ENCODE data around the gene SH3RF3. TPM values are rescaled to one million over a fixed set of nuclear protein-coding genes. Genes with fewer than 3 reads are reported as not detected.

Gene SH3RF3
- polyA plus RNA-seq, 1 donor (not counting 4 experiments of a cell fraction or from before 2014, with no cell fraction given): 0.08 TPM

DNA sequence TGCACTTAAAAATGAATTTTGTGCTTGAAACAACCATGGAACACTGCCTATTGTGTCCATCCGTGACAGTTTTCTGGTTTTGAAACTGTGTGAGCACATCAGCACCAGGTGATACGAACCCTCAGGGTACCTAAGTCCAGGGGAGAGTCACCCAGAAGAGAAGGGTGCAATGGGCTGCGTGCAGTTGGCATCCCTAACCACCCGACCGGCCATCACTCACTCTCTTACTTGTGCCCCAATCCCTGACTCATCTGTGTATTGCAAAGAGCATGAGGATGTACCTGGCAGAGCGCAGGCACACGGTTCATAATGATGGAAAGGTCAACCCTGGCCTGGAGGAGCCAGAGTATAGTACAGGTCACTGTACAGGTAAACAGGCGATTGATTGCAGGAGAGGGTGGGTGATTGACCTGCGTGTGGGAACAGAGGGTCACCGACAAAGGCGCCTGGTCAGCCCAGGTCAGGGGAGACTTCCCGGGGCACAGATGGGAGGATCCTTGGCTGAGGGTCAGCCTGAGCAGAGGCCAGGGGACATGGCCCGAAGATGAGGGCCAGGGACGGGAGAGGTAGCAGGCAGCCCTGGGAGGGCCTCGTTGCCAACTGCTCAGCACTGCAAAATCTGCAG lies 324.5 kb downstream of the SH3RF3 start:
- Histone ChIP-seq H2AFZ (ENCODE audit: control insufficient read depth, low read length) (no peak overlapping the region), H3K27ac (ENCODE audit: control insufficient read depth, insufficient read depth, low read length) (no peak overlapping the region), H3K79me2 (ENCODE audit: control insufficient read depth, insufficient read depth, low read length) (no peaks in the 10 kb centered on the region), H3K27me3 (ENCODE audit: control insufficient read depth, extremely low read depth, insufficient read depth, low read length) (no peaks in the 10 kb centered on the region), H3K4me2 (ENCODE audit: control insufficient read depth, extremely low read depth, insufficient read depth, low read depth, low read length) (no peak overlapping the region), H3K4me1 (ENCODE audit: control insufficient read depth, extremely low read depth, insufficient read depth, low read length) (no peaks in the 10 kb centered on the region), H4K20me1 (ENCODE audit: control insufficient read depth, extremely low read depth, insufficient read depth, low read length) (no peaks in the 10 kb centered on the region), H3K9ac (ENCODE audit: control insufficient read depth, extremely low read depth, insufficient read depth, low read length) (no peak overlapping the region), H3K9me1 (ENCODE audit: control insufficient read depth, extremely low read depth, insufficient read depth, low read length) (no peaks in the 10 kb centered on the region), H3K4me3 (ENCODE audit: control insufficient read depth in 2 of 3, extremely low read depth in 1 of 3, insufficient read depth in 2 of 3, low read depth in 1 of 3, low read length in 3 of 3) (no peak overlapping the region), H3K36me3 (ENCODE audit: control insufficient read depth in 2 of 2, extremely low read depth in 1 of 2, insufficient read depth in 2 of 2, low read length in 2 of 2) (no peaks in the 10 kb centered on the region), H3K9me3 (ENCODE audit: control insufficient read depth, low read depth, low read length) (no peaks in the 10 kb centered on the region)
- FAIRE-seq: no peak
- DNase-seq (ENCODE audit: low read depth, low spot score): no peak
- dilution Hi-C loops (cut with MboI; ENCODE audit: extremely low pct_ligation_motif_present, low sequenced_read_pairs): no loop called here
- TF ChIP-seq, protein P1, sequence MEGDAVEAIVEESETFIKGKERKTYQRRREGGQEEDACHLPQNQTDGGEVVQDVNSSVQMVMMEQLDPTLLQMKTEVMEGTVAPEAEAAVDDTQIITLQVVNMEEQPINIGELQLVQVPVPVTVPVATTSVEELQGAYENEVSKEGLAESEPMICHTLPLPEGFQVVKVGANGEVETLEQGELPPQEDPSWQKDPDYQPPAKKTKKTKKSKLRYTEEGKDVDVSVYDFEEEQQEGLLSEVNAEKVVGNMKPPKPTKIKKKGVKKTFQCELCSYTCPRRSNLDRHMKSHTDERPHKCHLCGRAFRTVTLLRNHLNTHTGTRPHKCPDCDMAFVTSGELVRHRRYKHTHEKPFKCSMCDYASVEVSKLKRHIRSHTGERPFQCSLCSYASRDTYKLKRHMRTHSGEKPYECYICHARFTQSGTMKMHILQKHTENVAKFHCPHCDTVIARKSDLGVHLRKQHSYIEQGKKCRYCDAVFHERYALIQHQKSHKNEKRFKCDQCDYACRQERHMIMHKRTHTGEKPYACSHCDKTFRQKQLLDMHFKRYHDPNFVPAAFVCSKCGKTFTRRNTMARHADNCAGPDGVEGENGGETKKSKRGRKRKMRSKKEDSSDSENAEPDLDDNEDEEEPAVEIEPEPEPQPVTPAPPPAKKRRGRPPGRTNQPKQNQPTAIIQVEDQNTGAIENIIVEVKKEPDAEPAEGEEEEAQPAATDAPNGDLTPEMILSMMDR (optimal IDR thresholded peaks at IDR 0.05 in 1 of 3, IDR thresholded peaks at IDR 0.05 in 1 of 3, conservative IDR thresholded peaks at IDR 0.05 in 1 of 3; ENCODE audit: extremely low read depth in 1 of 3, insufficient read depth in 2 of 3, low read length in 3 of 3): no peak
- TF ChIP-seq EZH2 (IDR thresholded peaks at IDR 0.05; ENCODE audit: low read length): no peak

DNA sequence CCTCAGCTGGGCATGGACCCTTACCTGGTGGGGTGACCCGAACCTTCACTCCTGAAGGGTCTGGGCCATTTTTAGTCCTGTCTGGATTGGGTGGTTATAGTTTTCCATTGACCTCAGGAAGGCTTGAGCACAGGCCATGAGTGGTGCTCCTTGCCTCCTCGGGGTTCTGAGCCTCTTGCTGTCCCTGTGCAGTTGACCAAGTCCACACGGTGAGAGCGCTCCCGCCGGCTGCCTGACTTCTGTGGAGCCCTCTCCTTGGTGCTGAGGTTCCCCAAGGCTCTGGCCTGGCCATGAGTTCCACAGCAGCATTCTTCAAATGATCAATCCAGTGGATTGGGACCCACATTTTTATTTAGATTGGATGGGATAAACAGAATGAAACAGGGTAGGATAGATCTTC lies 325.3 kb downstream of the SH3RF3 start:
- Histone ChIP-seq H3K79me2 (ENCODE audit: control insufficient read depth, insufficient read depth, low read length) (no peaks in the 10 kb centered on the region), H3K36me3 (ENCODE audit: control insufficient read depth in 2 of 2, extremely low read depth in 1 of 2, insufficient read depth in 2 of 2, low read length in 2 of 2) (no peaks in the 10 kb centered on the region), H3K4me1 (ENCODE audit: control insufficient read depth, extremely low read depth, insufficient read depth, low read length) (no peaks in the 10 kb centered on the region), H3K27me3 (ENCODE audit: control insufficient read depth, extremely low read depth, insufficient read depth, low read length) (no peaks in the 10 kb centered on the region), H3K9ac (ENCODE audit: control insufficient read depth, extremely low read depth, insufficient read depth, low read length) (no peak overlapping the region), H4K20me1 (ENCODE audit: control insufficient read depth, extremely low read depth, insufficient read depth, low read length) (no peaks in the 10 kb centered on the region), H3K9me3 (ENCODE audit: control insufficient read depth, low read depth, low read length) (no peaks in the 10 kb centered on the region), H3K4me3 (ENCODE audit: control insufficient read depth in 2 of 3, extremely low read depth in 1 of 3, insufficient read depth in 2 of 3, low read depth in 1 of 3, low read length in 3 of 3) (no peak overlapping the region), H2AFZ (ENCODE audit: control insufficient read depth, low read length) (no peak overlapping the region), H3K9me1 (ENCODE audit: control insufficient read depth, extremely low read depth, insufficient read depth, low read length) (no peaks in the 10 kb centered on the region), H3K27ac (ENCODE audit: control insufficient read depth, insufficient read depth, low read length) (no peak overlapping the region), H3K4me2 (ENCODE audit: control insufficient read depth, extremely low read depth, insufficient read depth, low read depth, low read length) (no peak overlapping the region)
- no peak for DNase-seq (ENCODE audit: low read depth, low spot score)
- FAIRE-seq: no peak
- TF ChIP-seq, protein P1 (optimal IDR thresholded peaks at IDR 0.05 in 1 of 3, IDR thresholded peaks at IDR 0.05 in 1 of 3, conservative IDR thresholded peaks at IDR 0.05 in 1 of 3; ENCODE audit: extremely low read depth in 1 of 3, insufficient read depth in 2 of 3, low read length in 3 of 3): no peak
- TF ChIP-seq EZH2 (IDR thresholded peaks at IDR 0.05; ENCODE audit: low read length): no peak
- dilution Hi-C loops (cut with MboI; ENCODE audit: extremely low pct_ligation_motif_present, low sequenced_read_pairs): no loop called here

Measured in keratinocyte (primary cell).